HCEC 1CT (cell line): ENCODE results near the gene SSUH2.
A peak's percentile ranks its signal among the peaks of the same experiment; 100 is the strongest.
"Not testable (repeated sequence)": the region's sequence is repeated elsewhere in the genome, so short reads cannot be mapped to it uniquely, and the experiment has no call there.

Source experiments
- DNase-seq: peaks from one replicate; pipeline ENCODE4 v3.0.0-alpha.2; 2017

Gene SSUH2, protein sequence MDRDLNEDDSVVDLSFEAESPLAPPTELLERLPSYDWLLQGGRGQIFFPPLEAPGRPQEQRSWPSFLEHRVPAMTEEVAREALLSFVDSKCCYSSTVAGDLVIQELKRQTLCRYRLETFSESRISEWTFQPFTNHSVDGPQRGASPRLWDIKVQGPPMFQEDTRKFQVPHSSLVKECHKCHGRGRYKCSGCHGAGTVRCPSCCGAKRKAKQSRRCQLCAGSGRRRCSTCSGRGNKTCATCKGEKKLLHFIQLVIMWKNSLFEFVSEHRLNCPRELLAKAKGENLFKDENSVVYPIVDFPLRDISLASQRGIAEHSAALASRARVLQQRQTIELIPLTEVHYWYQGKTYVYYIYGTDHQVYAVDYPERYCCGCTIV

DNA sequence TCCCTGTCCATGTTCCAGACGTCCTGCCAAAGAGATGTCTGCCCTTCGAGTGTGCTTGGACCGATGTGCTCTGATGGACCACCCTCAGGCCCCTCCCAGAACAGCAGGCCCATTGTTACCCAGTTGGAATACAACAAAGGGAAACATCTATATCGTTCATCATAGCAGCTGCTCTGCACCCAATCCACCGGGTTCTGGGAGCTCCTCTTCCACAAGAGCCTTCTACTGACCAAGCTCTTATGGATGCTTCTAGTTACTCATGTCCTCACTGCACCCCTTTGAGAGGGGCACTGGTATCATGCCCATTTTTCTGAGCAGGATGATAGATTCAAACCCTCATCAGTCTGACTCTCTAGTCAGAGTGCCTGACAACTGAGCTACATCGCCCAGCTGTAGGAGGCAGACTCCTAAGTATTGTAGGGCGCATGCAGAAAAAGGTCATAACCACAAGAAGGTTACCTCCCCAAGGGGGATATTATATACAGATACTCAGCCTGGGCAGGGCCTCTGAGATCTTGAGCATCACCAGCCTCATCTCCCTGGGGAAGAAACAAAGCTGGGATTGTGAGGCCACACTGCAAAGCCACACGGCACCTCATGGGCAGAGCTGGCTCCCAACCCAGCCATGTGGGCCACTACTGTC is at the start of gene SSUH2:
Gene SSUH2, minus strand, starts transcription at position 51 of the 643 bp plus-strand sequence. Its CDS starts 40 bp downstream, at position 11.
- no peak for DNase-seq

DNA sequence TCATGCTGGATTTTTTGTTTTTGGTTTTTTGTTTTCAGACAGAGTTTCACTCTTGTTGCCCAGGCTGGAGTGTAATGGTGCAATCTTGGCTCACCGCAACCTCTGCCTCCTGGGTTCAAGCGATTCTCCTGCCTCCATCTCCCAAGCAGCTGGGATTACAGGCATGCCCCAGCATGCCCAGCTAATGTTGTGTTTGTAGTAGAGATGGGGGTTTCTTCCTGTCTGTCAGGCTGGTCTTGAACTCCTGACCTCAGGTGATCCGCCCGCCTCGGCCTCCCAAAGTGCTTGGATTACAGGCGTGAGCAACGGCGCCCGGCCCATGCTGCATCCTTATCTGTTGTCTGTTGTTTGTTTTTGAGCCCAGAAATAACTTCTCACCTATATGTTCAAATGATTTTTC is 46.7 kb upstream of the SSUH2 start:
- DNase-seq = not testable (repeated sequence)

GRCh38 chr3:8684992-8685391 is 40.4 kb upstream of the SSUH2 start:
- DNase-seq = not testable (repeated sequence)

- DNase-seq = not testable (repeated sequence)
Measured at GRCh38 chr3:8682850-8683574, 38.4 kb upstream of the SSUH2 start.

- not testable (repeated sequence) for DNase-seq
Measured at GRCh38 chr3:8681881-8682538, 37.4 kb upstream of the SSUH2 start.

- DNase-seq = no peak
Measured at GRCh38 chr3:8681349-8681748, 36.8 kb upstream of the SSUH2 start.

- DNase-seq = peak; percentile 18
Measured at GRCh38 chr3:8679817-8680553, 35.4 kb upstream of the SSUH2 start.

DNA sequence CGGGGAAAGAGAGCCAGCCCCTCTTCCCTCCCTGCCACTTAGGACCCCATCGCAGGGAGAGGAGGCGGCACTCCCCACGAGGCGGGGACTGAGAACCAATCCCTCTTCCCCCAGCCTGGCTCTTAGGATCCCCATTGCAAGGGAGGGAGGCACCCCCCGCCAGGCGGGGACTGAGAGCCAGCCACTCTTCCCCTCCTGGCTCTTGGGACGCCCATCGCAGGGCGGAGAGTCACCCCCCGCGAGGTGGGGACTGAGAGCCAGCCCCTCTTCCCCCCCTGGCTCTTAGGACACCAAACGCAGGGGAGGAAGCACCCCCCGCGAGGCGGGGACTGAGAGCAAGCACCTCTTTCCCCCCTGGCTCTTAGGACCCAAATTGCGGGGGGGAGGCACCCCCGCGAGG is 34.2 kb upstream of the SSUH2 start:
- DNase-seq = no peak

- not testable (repeated sequence) for DNase-seq
Measured at GRCh38 chr3:8677258-8677657, 32.7 kb upstream of the SSUH2 start.

DNA sequence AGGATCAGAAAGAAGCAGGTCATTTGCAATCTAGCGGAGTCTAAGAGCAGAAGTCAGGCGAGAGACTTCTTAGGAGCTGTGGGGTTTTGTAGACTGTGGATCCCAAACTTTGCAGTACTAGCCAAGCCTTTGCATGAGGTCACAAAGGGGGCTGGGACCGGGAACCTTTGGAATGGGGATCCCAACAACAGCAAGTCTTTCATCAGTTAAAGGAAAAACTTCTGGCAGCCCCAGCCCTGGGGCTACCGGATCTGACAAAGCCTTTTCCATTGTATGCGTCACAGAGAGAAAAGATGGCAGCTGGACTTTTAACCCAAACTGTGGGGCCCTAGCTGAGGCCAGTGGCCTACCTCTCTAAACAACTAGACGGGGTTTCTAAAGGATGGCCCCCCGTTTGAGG is 31.0 kb upstream of the SSUH2 start:
- DNase-seq = not testable (repeated sequence)

DNA sequence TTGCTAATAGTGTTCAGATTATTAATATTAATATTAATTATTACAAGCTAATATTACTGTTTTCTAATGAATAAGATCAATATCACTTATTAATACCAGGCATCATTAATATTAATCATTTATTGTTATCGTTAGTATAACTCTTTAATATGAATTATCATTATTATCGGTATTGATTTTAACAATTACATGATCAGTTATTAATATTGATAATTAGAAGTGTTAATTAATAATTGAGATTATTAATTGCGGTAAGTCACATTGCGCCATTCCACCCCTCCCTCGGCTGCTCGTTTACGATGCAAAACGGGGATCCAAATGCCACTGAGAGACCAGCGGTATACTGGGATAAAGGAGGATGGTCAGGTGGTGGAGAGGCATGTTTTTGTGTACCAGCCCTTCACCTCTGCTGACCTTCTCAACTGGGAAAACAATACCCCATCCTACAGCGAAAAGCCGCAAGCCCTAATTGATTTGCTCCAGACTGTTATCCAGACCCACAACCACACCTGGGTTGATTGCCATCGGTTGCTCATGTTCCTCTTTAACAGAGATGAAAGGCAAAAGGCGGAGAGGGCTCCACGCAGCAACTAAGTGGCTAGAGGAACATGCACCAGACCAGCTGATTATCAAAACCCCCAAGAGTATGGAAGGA is 28.6 kb upstream of the SSUH2 start:
- DNase-seq = no peak

DNA sequence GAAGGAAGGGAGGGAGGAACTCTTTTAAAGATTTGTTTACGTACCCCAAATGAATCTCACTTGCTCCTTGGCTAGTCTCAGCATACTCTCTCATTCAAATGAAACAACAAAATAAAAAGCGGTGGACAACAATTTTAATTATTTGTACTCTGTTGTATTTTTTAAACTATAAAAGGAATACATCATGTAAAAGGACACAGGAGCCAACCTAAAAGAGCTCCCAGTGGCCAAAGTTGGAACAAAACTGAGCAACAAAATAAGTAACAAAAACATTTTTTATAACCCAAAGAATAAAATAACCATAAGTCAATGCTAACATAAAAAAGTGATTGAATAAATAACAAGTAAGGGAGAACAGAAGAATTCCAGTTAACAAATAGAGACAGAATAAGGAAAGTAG is 24.4 kb upstream of the SSUH2 start:
- DNase-seq = no peak

- no peak for DNase-seq
Measured at GRCh38 chr3:8668216-8668615, 23.6 kb upstream of the SSUH2 start.

DNA sequence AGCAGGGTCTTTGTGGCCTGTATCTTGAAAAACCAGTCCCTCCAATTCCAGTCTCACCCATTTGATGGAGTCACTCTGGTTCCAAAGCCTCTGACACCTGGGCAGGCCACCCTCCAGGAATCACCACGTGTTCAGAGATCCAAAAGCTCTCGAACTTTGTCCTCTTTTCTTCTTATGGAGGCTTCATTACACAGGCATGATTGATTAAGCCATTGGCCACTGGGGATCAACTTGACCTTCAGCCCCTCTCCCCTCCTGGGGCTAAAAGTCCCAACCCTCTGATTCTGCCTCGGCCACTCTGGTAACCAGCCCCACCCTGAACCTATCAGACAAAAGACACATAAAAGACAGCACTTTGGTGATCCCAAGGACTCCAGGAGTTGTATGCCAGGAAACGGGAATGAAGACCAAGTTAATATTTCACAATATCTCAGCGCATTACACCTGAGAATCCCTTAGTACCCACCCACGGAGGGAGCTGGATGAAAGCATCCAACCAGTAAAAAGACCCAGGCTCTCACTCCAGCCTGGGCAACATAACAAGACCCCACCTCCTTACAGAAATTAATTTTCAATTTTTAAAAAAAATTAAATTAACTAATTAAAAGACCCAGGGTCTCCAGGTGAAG is 23.0 kb upstream of the SSUH2 start:
- DNase-seq = no peak

GRCh38 chr3:8665407-8665896 is 20.9 kb upstream of the SSUH2 start:
- DNase-seq = no peak

GRCh38 chr3:8663177-8664061 is 18.8 kb upstream of the SSUH2 start:
- DNase-seq = peak; percentile 48

- DNase-seq = no peak
Measured at GRCh38 chr3:8662594-8662993, 18.0 kb upstream of the SSUH2 start.

GRCh38 chr3:8660175-8661118 is 15.8 kb upstream of the SSUH2 start:
- peak; percentile 16 for DNase-seq

- no peak for DNase-seq
Measured at GRCh38 chr3:8659242-8659641, 14.6 kb upstream of the SSUH2 start.
